HepG2 (cell line): ENCODE measurements around the gene IGSF21. TPM values are rescaled to one million over a fixed set of nuclear protein-coding genes. Genes with fewer than 3 reads are reported as not detected.

Source experiments
- ATAC-seq: fragments of 200-7000 bp; cut with Tn5 transposase; 3 replicates; pipeline ENCODE4 v1.9.1; 2020; ENCODE audit warnings: mild to moderate bottlenecking, moderate library complexity
- BruUV-seq: library from RNA; stranded (reverse); fragments of 400-500 nt; replicated peaks from 2 replicates; lab custom pipeline; 2021; lab: Mats Ljungman, UMichigan
- CTCF ChIA-PET: fragments of 300-600 bp; formaldehyde crosslinking; extraction: SDS; loops from one replicate; lab custom pipeline; 2021; ENCODE audit warnings: low total read pairs, inconsistent platforms, low intra/inter-chr PET ratio; lab: Yijun Ruan, JAX
- POLR2A ChIA-PET: fragments of 350-600 bp; sonication (Branson Sonifier 250); formaldehyde crosslinking; loops from one replicate; lab custom pipeline; 2020; ENCODE audit warnings: antibody characterized with exemption, inconsistent platforms; lab: Yijun Ruan, JAX
- DNase-seq: peaks from one replicate; pipeline ENCODE4 v3.0.0-alpha.2; 2015; ENCODE audit warnings: low spot score
- FAIRE-seq: peaks from 3 replicates; lab custom pipeline; 2011; peaks lifted over from hg19 to GRCh38; lab: Jason Lieb, UNC
- H2AFZ ChIP-seq: one replicate; pipeline ENCODE4 v1.6.1; 2011; ENCODE audit warnings: low read length, inconsistent platforms
- H3K27ac ChIP-seq: fragments of 300-600 bp; 3 replicates; pipeline ENCODE4 v1.8.0; 2011; ENCODE audit warnings: mixed run types, mild to moderate bottlenecking, mixed read lengths, low read length, inconsistent platforms; ENCODE audit not compliant: insufficient read depth; ENCODE audit errors: extremely low read length
- H3K27me3 ChIP-seq, 2 experiments: fragments of 200-600 bp in 1 of 2; 2 replicates in 1 of 2; 3 replicates in 1 of 2; pipeline versions ENCODE4 v1.6.0 to v1.8.0; 2011; ENCODE audit warnings: low read length in 2 of 2, mild to moderate bottlenecking in 2 of 2, moderate library complexity in 2 of 2, inconsistent platforms in 1 of 2; ENCODE audit not compliant: insufficient read depth in 2 of 2, control insufficient read depth in 1 of 2
- H3K36me3 ChIP-seq, 2 experiments: fragments of 200-600 bp in 1 of 2; replicated peaks in 1 of 2; 2 replicates in 1 of 2; 3 replicates in 1 of 2; pipeline versions ENCODE4 v1.5.1 to v1.8.0; 2011; ENCODE audit warnings: low read length in 2 of 2, inconsistent platforms in 1 of 2; ENCODE audit not compliant: insufficient read depth in 2 of 2, control insufficient read depth in 1 of 2
- H3K4me1 ChIP-seq: 2 replicates; pipeline ENCODE4 v1.5.1; 2012; ENCODE audit warnings: low read length, inconsistent platforms; ENCODE audit not compliant: insufficient read depth
- H3K4me2 ChIP-seq: 2 replicates; pipeline ENCODE4 v1.6.0; 2011; ENCODE audit warnings: low read depth, low read length, inconsistent platforms
- H3K4me3 ChIP-seq, 3 experiments: fragments of 200-600 bp in 1 of 3; sonication (generic), shearing (Covaris generic) in 1 of 3; replicated peaks in 1 of 3; 2 replicates each; pipeline ENCODE4 v1.5.1; 2011 to 2016; ENCODE audit warnings: low read length in 3 of 3, inconsistent platforms in 2 of 3, low read depth in 2 of 3, mild to moderate bottlenecking in 2 of 3, control low read depth in 1 of 3, mixed read lengths in 1 of 3; ENCODE audit not compliant: insufficient read depth in 1 of 3
- H3K79me2 ChIP-seq: one replicate; pipeline ENCODE4 v1.6.1; 2011; ENCODE audit warnings: low read length, inconsistent platforms; ENCODE audit not compliant: insufficient read depth
- H3K9ac ChIP-seq: 2 replicates; pipeline ENCODE4 v1.6.0; 2011; ENCODE audit warnings: mild to moderate bottlenecking, low read depth, low read length, inconsistent platforms; ENCODE audit not compliant: insufficient read depth
- H3K9me3 ChIP-seq: 2 replicates; pipeline ENCODE4 v1.5.1; 2012; ENCODE audit warnings: mild to moderate bottlenecking, low read length
- H4K20me1 ChIP-seq: 2 replicates; pipeline ENCODE4 v1.6.0; 2011; ENCODE audit warnings: inconsistent platforms, mild to moderate bottlenecking, low read length, moderate library complexity; ENCODE audit not compliant: insufficient read depth
- HCFC1 ChIP-seq: fragments of 150-350 bp; IDR thresholded peaks from 2 replicates; pipeline ENCODE4 v1.6.1; 2014; ENCODE audit warnings: low read depth, low read length
- HMGXB4 ChIP-seq, 2 experiments: sonication (generic) in 1 of 2; formaldehyde crosslinking in 1 of 2; IDR thresholded peaks; 2 replicates each; pipeline versions ENCODE4 v1.4.0 to v1.6.1; 2018 to 2020; ENCODE audit warnings: missing genetic modification reagents in 2 of 2, borderline replicate concordance in 1 of 2, low read depth in 1 of 2, mild to moderate bottlenecking in 1 of 2, missing biosample characterization in 1 of 2
- MAZ ChIP-seq, 2 experiments: sonication (generic) in 1 of 2; formaldehyde crosslinking in 1 of 2; IDR thresholded peaks; 2 replicates each; pipeline versions ENCODE4 v1.5.0 to v1.6.1; 2012 to 2020; ENCODE audit warnings: low read depth in 2 of 2, mild to moderate bottlenecking in 2 of 2, borderline replicate concordance in 1 of 2, improper control_type of control experiment in 1 of 2, low read length in 1 of 2, missing genetic modification reagents in 1 of 2, moderate library complexity in 1 of 2
- MEIS2 ChIP-seq: sonication (generic); formaldehyde crosslinking; IDR thresholded peaks from 2 replicates; pipeline ENCODE4 v1.9.0; 2021; ENCODE audit warnings: mild to moderate bottlenecking, missing genetic modification reagents
- MLLT10 ChIP-seq: sonication (generic); formaldehyde crosslinking; IDR thresholded peaks from 2 replicates; pipeline ENCODE4 v1.4.0; 2020; ENCODE audit warnings: missing genetic modification reagents
- MYPOP ChIP-seq: sonication (generic); formaldehyde crosslinking; IDR thresholded peaks from 2 replicates; pipeline ENCODE4 v1.8.1; 2023; ENCODE audit warnings: mild to moderate bottlenecking, moderate library complexity, missing genetic modification reagents
- NPAS2 ChIP-seq: sonication (generic); formaldehyde crosslinking; IDR thresholded peaks from 2 replicates; pipeline ENCODE4 v1.8.0; 2022; ENCODE audit warnings: mild to moderate bottlenecking, missing genetic modification reagents, borderline replicate concordance
- RFX1 ChIP-seq: fragments of 450-650 bp; IDR thresholded peaks from 2 replicates; pipeline ENCODE4 v1.6.1; 2017
- RXRB ChIP-seq: IDR thresholded peaks from 2 replicates; pipeline ENCODE4 v1.6.1; 2016; ENCODE audit warnings: borderline replicate concordance, missing genetic modification reagents, missing compliant biosample characterization
- SNAPC2 ChIP-seq: sonication (generic); formaldehyde crosslinking; IDR thresholded peaks from 2 replicates; pipeline ENCODE4 v1.8.1; 2022; ENCODE audit warnings: mild to moderate bottlenecking, missing genetic modification reagents
- TBL1XR1 ChIP-seq: fragments of 150-350 bp; IDR thresholded peaks from 2 replicates; pipeline ENCODE4 v1.6.1; 2014; ENCODE audit warnings: borderline replicate concordance, low read length; ENCODE audit not compliant: partially characterized antibody
- TEAD3 ChIP-seq: optimal IDR thresholded peaks from 2 replicates; pipeline ENCODE3; 2016; ENCODE audit warnings: borderline replicate concordance
- TFDP1 ChIP-seq: IDR thresholded peaks from 2 replicates; pipeline ENCODE4 v1.6.1; 2016; ENCODE audit warnings: missing compliant biosample characterization, missing genetic modification reagents, borderline replicate concordance
- TRIM22 ChIP-seq: fragments of 450-650 bp; IDR thresholded peaks from 2 replicates; pipeline ENCODE4 v1.6.1; 2017
- ZNF10 ChIP-seq: sonication (generic); formaldehyde crosslinking; IDR thresholded peaks from 2 replicates; pipeline ENCODE4 v1.4.0; 2020; ENCODE audit warnings: mild to moderate bottlenecking, low read depth, missing genetic modification reagents, borderline replicate concordance
- ZNF383 ChIP-seq: sonication (generic); formaldehyde crosslinking; IDR thresholded peaks from 2 replicates; pipeline ENCODE4 v1.4.0; 2020; ENCODE audit warnings: missing genetic modification reagents, mild to moderate bottlenecking, borderline replicate concordance
- ZNF441 ChIP-seq: sonication (generic); formaldehyde crosslinking; IDR thresholded peaks from 2 replicates; pipeline ENCODE4 v1.7.0; 2021; ENCODE audit warnings: missing genetic modification reagents, borderline replicate concordance
- ZNF670 ChIP-seq: sonication (generic); formaldehyde crosslinking; IDR thresholded peaks from 2 replicates; pipeline ENCODE4 v1.8.0; 2022; ENCODE audit warnings: mild to moderate bottlenecking, missing genetic modification reagents, borderline replicate concordance
- ZNF773 ChIP-seq: sonication (generic); formaldehyde crosslinking; IDR thresholded peaks from 2 replicates; pipeline ENCODE4 v1.4.0; 2020; ENCODE audit warnings: missing genetic modification reagents, borderline replicate concordance
- WGBS: methylation state at CpG from one replicate; pipeline ENCODE4 v1.1.6; 2017; ENCODE audit warnings: low lambda C conversion rate; 5-methylcytosine and 5-hydroxymethylcytosine counted together
- in situ Hi-C: cut with HindIII; loops from 2 replicates; pipeline ENCODE4 v1.10.0; 2017; ENCODE audit warnings: low pct_unique_long_range_greater_than_20kb; ENCODE audit not compliant: extremely low pct_ligation_motif_present
- intact Hi-C: fragments of 100-400 bp; cut with micrococcal nuclease; formaldehyde crosslinking; loops from one replicate; pipeline ENCODE4 v1.10.0; 2022; ENCODE audit not compliant: unreplicated experiment
- polyA plus RNA-seq, 8 experiments: library from polyadenylated mRNA; depleted of rRNA in 3 of 8; stranded (reverse) in 7 of 8; unstranded in 1 of 8; fragments of >200 nt; fragmentation: Illumina TruSeq in 4 of 8; extraction: Trizol in 4 of 8; gene quantifications; 2 replicates each; pipeline versions ENCODE4 v1.2.1 to v1.2.3, GENCODE V29; 2011 to 2016; ENCODE audit warnings: low read depth in 4 of 8, missing spikeins in 1 of 8, mixed read lengths in 1 of 8; ENCODE audit not compliant: insufficient read depth in 1 of 8
- total RNA-seq, 5 experiments: library from RNA; depleted of rRNA; stranded (reverse); fragments of >200 nt; fragmentation: Illumina TruSeq; extraction: Trizol; gene quantifications; 2 replicates each; pipeline ENCODE4 v1.2.3, GENCODE V29; 2016; ENCODE audit warnings: low read depth in 1 of 5

Gene IGSF21
- total and polyA plus RNA-seq, 2 of the 13 experiments (the other 11 are each of a cell fraction or from before 2014, with no cell fraction given): not detected

GRCh38 chr1:18237371-18237770 lies 129.8 kb downstream of the IGSF21 start:
- H3K9me3 ChIP-seq: peaks cover 5% of the 10 kb centered on the region; the same call in 1 of the 2 replicates
- H3K4me1 ChIP-seq: no peaks in the 10 kb centered on the region
- no peak for FAIRE-seq
- ChIA-PET CTCF (no interaction called here), POLR2A (no interaction called here)
- H3K27ac ChIP-seq: no peak overlapping the region
- peaks cover 0 to 1% of the 10 kb centered on the region in 2 experiments; a peak in 1 of 5 replicates for H3K27me3 ChIP-seq
- intact Hi-C loops: no loop called here
- H3K4me2 ChIP-seq: no peak overlapping the region
- in situ Hi-C loops: no loop called here
- H3K79me2 ChIP-seq: no peaks in the 10 kb centered on the region
- no peaks in the 10 kb centered on the region for H4K20me1 ChIP-seq
- H3K9ac ChIP-seq: no peak overlapping the region
- no peak for ATAC-seq
- no peak overlapping the region for H2AFZ ChIP-seq
- no peaks in the 10 kb centered on the region for H3K36me3 ChIP-seq
- 23% methylated on average over 9 of the region's 9 CpGs for WGBS
- no TSS peak for BruUV-seq
- no peak overlapping the region for H3K4me3 ChIP-seq
- DNase-seq: no peak
- TF ChIP-seq TFDP1 (CRISPR knock-in tag) (no peak), HMGXB4 (CRISPR knock-in tag; IDR thresholded peaks at IDR 0.05; ENCODE audit: borderline replicate concordance in 1 of 2, low read depth in 1 of 2) (no peak), MLLT10 (CRISPR knock-in tag) (no peak), ZNF670 (CRISPR knock-in tag) (no peak), RXRB (CRISPR knock-in tag) (no peak), ZNF773 (CRISPR knock-in tag) (no peak), TRIM22 (no peak), MYPOP (CRISPR knock-in tag) (no peak), ZNF383 (no peak), MAZ (IDR thresholded peaks at IDR 0.05; ENCODE audit: borderline replicate concordance, low read depth, low read length) (no peak), MAZ (CRISPR knock-in tag; IDR thresholded peaks at IDR 0.05; ENCODE audit: low read depth) (no peak), MEIS2 (CRISPR knock-in tag) (no peak), RFX1 (no peak), TEAD3 (CRISPR knock-in tag) (no peak), NPAS2 (CRISPR knock-in tag) (no peak), ZNF441 (CRISPR knock-in tag) (no peak), HCFC1 (no peak), SNAPC2 (CRISPR knock-in tag) (no peak), TBL1XR1 (no peak), ZNF10 (CRISPR knock-in tag) (no peak)
